ENCODE measurements around the gene CHD6.

Gene CHD6

DNA sequence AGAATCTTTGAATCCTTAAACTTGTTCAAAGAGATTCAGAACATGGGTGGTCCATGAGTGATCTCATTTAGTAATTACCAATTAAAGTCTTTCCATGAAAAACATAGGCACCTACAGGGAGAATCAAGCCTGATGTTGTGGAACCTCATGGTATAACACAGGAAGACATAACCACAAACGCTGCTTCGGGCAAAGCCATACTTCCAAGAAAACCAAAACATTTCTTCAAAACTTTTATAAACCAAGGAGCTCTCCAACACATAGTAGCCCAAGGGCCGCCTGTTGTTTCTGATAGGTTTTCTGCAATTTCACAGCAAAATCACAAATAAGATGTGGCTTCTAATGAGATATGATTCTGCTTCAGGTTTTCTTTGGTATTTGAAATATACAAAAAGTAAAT, 2.5 kb downstream of the CHD6 start:
- H3K4me2 ChIP-seq (ENCODE audit: low read length): no peak overlapping the region
- H3K9me3 ChIP-seq (ENCODE audit: low read length): no peaks in the 10 kb centered on the region
- H3K4me3 ChIP-seq (ENCODE audit: low read depth, low read length, poor library complexity, severe bottlenecking): no peak overlapping the region
- H2AFZ ChIP-seq (ENCODE audit: low read length): no peak overlapping the region
- no peaks in the 10 kb centered on the region for H3K27me3 ChIP-seq (ENCODE audit: insufficient read depth, low read length)
- no peaks in the 10 kb centered on the region for H3K9me2 ChIP-seq (ENCODE audit: low read depth, low read length)
- H3K36me3 ChIP-seq (ENCODE audit: insufficient read depth, low read length): no peaks in the 10 kb centered on the region; the same call in 1 of the 2 replicates
- no peak overlapping the region for H3K9ac ChIP-seq (ENCODE audit: low read length)
- H3F3A ChIP-seq (ENCODE audit: insufficient read depth, low read length): no peaks in the 10 kb centered on the region
- H3K27ac ChIP-seq (ENCODE audit: low read depth, low read length, poor library complexity, severe bottlenecking): no peak overlapping the region
- peaks cover 22% of the 10 kb centered on the region for H3K4me1 ChIP-seq (ENCODE audit: insufficient read depth, low read length, severe bottlenecking)
- no peak for TF ChIP-seq EZH2 (IDR thresholded peaks at IDR 0.05; ENCODE audit: borderline replicate concordance, low read length)
- TF ChIP-seq, protein P1, sequence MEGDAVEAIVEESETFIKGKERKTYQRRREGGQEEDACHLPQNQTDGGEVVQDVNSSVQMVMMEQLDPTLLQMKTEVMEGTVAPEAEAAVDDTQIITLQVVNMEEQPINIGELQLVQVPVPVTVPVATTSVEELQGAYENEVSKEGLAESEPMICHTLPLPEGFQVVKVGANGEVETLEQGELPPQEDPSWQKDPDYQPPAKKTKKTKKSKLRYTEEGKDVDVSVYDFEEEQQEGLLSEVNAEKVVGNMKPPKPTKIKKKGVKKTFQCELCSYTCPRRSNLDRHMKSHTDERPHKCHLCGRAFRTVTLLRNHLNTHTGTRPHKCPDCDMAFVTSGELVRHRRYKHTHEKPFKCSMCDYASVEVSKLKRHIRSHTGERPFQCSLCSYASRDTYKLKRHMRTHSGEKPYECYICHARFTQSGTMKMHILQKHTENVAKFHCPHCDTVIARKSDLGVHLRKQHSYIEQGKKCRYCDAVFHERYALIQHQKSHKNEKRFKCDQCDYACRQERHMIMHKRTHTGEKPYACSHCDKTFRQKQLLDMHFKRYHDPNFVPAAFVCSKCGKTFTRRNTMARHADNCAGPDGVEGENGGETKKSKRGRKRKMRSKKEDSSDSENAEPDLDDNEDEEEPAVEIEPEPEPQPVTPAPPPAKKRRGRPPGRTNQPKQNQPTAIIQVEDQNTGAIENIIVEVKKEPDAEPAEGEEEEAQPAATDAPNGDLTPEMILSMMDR (IDR thresholded peaks at IDR 0.05; ENCODE audit: low read length): no peak
- H4K20me1 ChIP-seq (ENCODE audit: insufficient read depth, low read length): no peaks in the 10 kb centered on the region
- peaks cover 49% of the 10 kb centered on the region for H3K79me2 ChIP-seq (ENCODE audit: insufficient read depth, low read length)

- H3F3A ChIP-seq (ENCODE audit: insufficient read depth, low read length): no peaks in the 10 kb centered on the region
- no peak overlapping the region for H3K4me2 ChIP-seq (ENCODE audit: low read length)
- no peaks in the 10 kb centered on the region; the same call in 1 of the 2 replicates for H3K36me3 ChIP-seq (ENCODE audit: insufficient read depth, low read length)
- H3K9me3 ChIP-seq (ENCODE audit: low read length): no peaks in the 10 kb centered on the region
- peaks cover 49% of the 10 kb centered on the region for H3K79me2 ChIP-seq (ENCODE audit: insufficient read depth, low read length)
- no peak overlapping the region for H2AFZ ChIP-seq (ENCODE audit: low read length)
- H3K9me2 ChIP-seq (ENCODE audit: low read depth, low read length): no peaks in the 10 kb centered on the region
- no peak overlapping the region for H3K9ac ChIP-seq (ENCODE audit: low read length)
- no peaks in the 10 kb centered on the region for H4K20me1 ChIP-seq (ENCODE audit: insufficient read depth, low read length)
- no peaks in the 10 kb centered on the region for H3K27me3 ChIP-seq (ENCODE audit: insufficient read depth, low read length)
- no peak overlapping the region for H3K4me3 ChIP-seq (ENCODE audit: low read depth, low read length, poor library complexity, severe bottlenecking)
- no peak overlapping the region for H3K27ac ChIP-seq (ENCODE audit: low read depth, low read length, poor library complexity, severe bottlenecking)
- peaks cover 22% of the 10 kb centered on the region for H3K4me1 ChIP-seq (ENCODE audit: insufficient read depth, low read length, severe bottlenecking)
- TF ChIP-seq, protein P1 (IDR thresholded peaks at IDR 0.05; ENCODE audit: low read length): no peak
- TF ChIP-seq EZH2 (IDR thresholded peaks at IDR 0.05; ENCODE audit: borderline replicate concordance, low read length): no peak
These were observed 3.1 kb downstream of the CHD6 start for GRCh38 chr20:41615110-41615509.

- Histone ChIP-seq H3K9me3 (ENCODE audit: low read length) (no peaks in the 10 kb centered on the region), H3K4me2 (ENCODE audit: low read length) (no peak overlapping the region), H4K20me1 (ENCODE audit: insufficient read depth, low read length) (no peaks in the 10 kb centered on the region), H2AFZ (ENCODE audit: low read length) (no peak overlapping the region), H3K27ac (ENCODE audit: low read depth, low read length, poor library complexity, severe bottlenecking) (no peak overlapping the region), H3K27me3 (ENCODE audit: insufficient read depth, low read length) (no peaks in the 10 kb centered on the region), H3K9ac (ENCODE audit: low read length) (no peak overlapping the region), H3K36me3 (ENCODE audit: insufficient read depth, low read length) (no peaks in the 10 kb centered on the region; the same call in 1 of the 2 replicates), H3K79me2 (ENCODE audit: insufficient read depth, low read length) (peaks cover 58% of the 10 kb centered on the region), H3K9me2 (ENCODE audit: low read depth, low read length) (no peaks in the 10 kb centered on the region), H3K4me1 (ENCODE audit: insufficient read depth, low read length, severe bottlenecking) (peaks cover 16% of the 10 kb centered on the region), H3K4me3 (ENCODE audit: low read depth, low read length, poor library complexity, severe bottlenecking) (no peak overlapping the region), H3F3A (ENCODE audit: insufficient read depth, low read length) (no peaks in the 10 kb centered on the region)
- TF ChIP-seq EZH2 (IDR thresholded peaks at IDR 0.05; ENCODE audit: borderline replicate concordance, low read length): no peak
- TF ChIP-seq, protein P1 (IDR thresholded peaks at IDR 0.05; ENCODE audit: low read length): no peak
These were observed 4.9 kb downstream of the CHD6 start for GRCh38 chr20:41613321-41613720.

Data from OCI-LY1 (cell line).